ENCODE results near the gene NEUROG2. TPM values are rescaled to one million over a fixed set of nuclear protein-coding genes. Genes with fewer than 3 reads are reported as not detected.

Gene NEUROG2
- total RNA-seq, 1 experiment from 2014 or later: not detected

- Mint-ChIP-seq H3K27ac (no peak overlapping the region), H3K4me1 (peaks cover 7 to 9% of the 10 kb centered on the region in 2 experiments), H3K27me3 (ENCODE audit: low read depth) (no peaks in the 10 kb centered on the region), H3K4me3 (no peak overlapping the region), H3K36me3 (ENCODE audit: insufficient read depth in 1 of 3, low read depth in 3 of 3) (peaks cover 5 to 31% (median 25%) of the 10 kb centered on the region in 3 experiments; a peak in 6 of 7 replicates), H3K9me3 (no peaks in the 10 kb centered on the region)
- Histone ChIP-seq H3T11ph (ENCODE audit: low read length) (no peak overlapping the region), H3K4me1 (ENCODE audit: insufficient read depth, low read length) (no peaks in the 10 kb centered on the region), H2BK20ac (ENCODE audit: low read depth, low read length, poor library complexity, severe bottlenecking) (no peak overlapping the region), H3K79me1 (ENCODE audit: insufficient read depth, low read depth, low read length, poor library complexity, severe bottlenecking) (no peaks in the 10 kb centered on the region), H3K23me2 (ENCODE audit: insufficient read length, low read depth, low read length, poor library complexity, severe bottlenecking) (no peaks in the 10 kb centered on the region), H3K18ac (ENCODE audit: insufficient read length, low read depth, low read length) (no peak overlapping the region), H3K9ac (ENCODE audit: extremely low read depth, insufficient read length, low read length) (no peak overlapping the region), H4K91ac (ENCODE audit: insufficient read length, low read depth, low read length) (no peak overlapping the region), H3K27ac (ENCODE audit: insufficient read length, low read depth, low read length) (no peak overlapping the region), H2AK5ac (ENCODE audit: insufficient read length, low read length) (no peak overlapping the region), H2BK5ac (ENCODE audit: insufficient read length, low read length) (no peak overlapping the region), H3K4me2 (ENCODE audit: insufficient read depth, insufficient read length, low read length) (no peak overlapping the region), H2BK120ac (ENCODE audit: low read depth, low read length, poor library complexity, severe bottlenecking) (no peak overlapping the region), H4K5ac (ENCODE audit: insufficient read length, low read depth, low read length) (no peak overlapping the region), H4K20me1 (ENCODE audit: control insufficient read depth, insufficient read depth, insufficient read length) (no peaks in the 10 kb centered on the region), H3K14ac (ENCODE audit: insufficient read depth, low read length) (no peak overlapping the region), H2AFZ (ENCODE audit: low read length) (no peak overlapping the region), H3K23ac (ENCODE audit: insufficient read length, low read depth, low read length) (no peak overlapping the region), H4K8ac (replicated peaks; ENCODE audit: insufficient read length, low read depth, low read length) (no peak overlapping the region), H3K4ac (ENCODE audit: low read depth, low read length) (no peak overlapping the region), H2BK15ac (ENCODE audit: low read depth, low read length) (no peak overlapping the region), H2BK12ac (ENCODE audit: insufficient read length, low read depth, low read length) (no peak overlapping the region), H3K27me3 (ENCODE audit: insufficient read depth, low read length) (no peaks in the 10 kb centered on the region), H3K56ac (ENCODE audit: insufficient read length, low read depth, low read length) (no peak overlapping the region), H3K9me3 (ENCODE audit: control insufficient read depth, low read depth, low read length) (no peaks in the 10 kb centered on the region), H3K79me2 (ENCODE audit: insufficient read depth, low read length) (no peaks in the 10 kb centered on the region)
- no CpG with 5 or more reads among the region's 3 CpGs for WGBS (ENCODE audit: extremely low coverage, insufficient read length, low lambda C conversion rate)
- DNase-seq: no peak
- TF ChIP-seq CTCF (conservative IDR thresholded peaks at IDR 0.05): no peak
Measured at GRCh38 chr4:112559053-112559452, 43.1 kb upstream of the NEUROG2 start.
